H9 (cell line): ENCODE results near the gene NRP1. TPM values are rescaled to one million over a fixed set of nuclear protein-coding genes. Genes with fewer than 3 reads are reported as not detected.

Experiments used
- DNase-seq: peaks from one replicate; pipeline ENCODE4 v3.0.0-alpha.2; 2017
- H2AFZ ChIP-seq: one replicate; pipeline ENCODE4 v1.6.1; 2013; ENCODE audit warnings: mild to moderate bottlenecking, low read length, control low read depth, moderate library complexity
- H2AK5ac ChIP-seq: 2 replicates; pipeline ENCODE4 v1.6.1; 2013; ENCODE audit warnings: low read length, control low read depth, mixed read lengths; ENCODE audit not compliant: insufficient read length
- H2BK120ac ChIP-seq: one replicate; pipeline ENCODE4 v1.6.1; 2013; ENCODE audit warnings: low read depth, mild to moderate bottlenecking, low read length, control low read depth, inconsistent platforms; ENCODE audit not compliant: poor library complexity, severe bottlenecking
- H2BK12ac ChIP-seq: 2 replicates; pipeline ENCODE4 v1.6.1; 2013; ENCODE audit warnings: low read length, control low read depth, mixed read lengths, low read depth; ENCODE audit not compliant: insufficient read length
- H2BK15ac ChIP-seq: 2 replicates; pipeline ENCODE4 v1.6.1; 2013; ENCODE audit warnings: low read depth, low read length, control low read depth
- H2BK20ac ChIP-seq: one replicate; pipeline ENCODE4 v1.6.1; 2013; ENCODE audit warnings: low read depth, mild to moderate bottlenecking, low read length, control low read depth, inconsistent platforms; ENCODE audit not compliant: poor library complexity, severe bottlenecking
- H2BK5ac ChIP-seq: 2 replicates; pipeline ENCODE4 v1.6.1; 2013; ENCODE audit warnings: low read length, control low read depth, mixed read lengths; ENCODE audit not compliant: insufficient read length
- H3K14ac ChIP-seq: 2 replicates; pipeline ENCODE4 v1.6.1; 2013; ENCODE audit warnings: low read length, control low read depth; ENCODE audit not compliant: insufficient read depth
- H3K18ac ChIP-seq: 2 replicates; pipeline ENCODE4 v1.6.1; 2013; ENCODE audit warnings: low read depth, mild to moderate bottlenecking, mixed read lengths, low read length, control low read depth; ENCODE audit not compliant: insufficient read length
- H3K23ac ChIP-seq: 2 replicates; pipeline ENCODE4 v1.6.1; 2013; ENCODE audit warnings: low read length, control low read depth, mixed read lengths, low read depth; ENCODE audit not compliant: insufficient read length
- H3K23me2 ChIP-seq: 2 replicates; pipeline ENCODE4 v1.6.1; 2013; ENCODE audit warnings: low read depth, mild to moderate bottlenecking, mixed read lengths, low read length, control low read depth; ENCODE audit not compliant: insufficient read length, poor library complexity, severe bottlenecking
- H3K27ac ChIP-seq: 2 replicates; pipeline ENCODE4 v1.5.1; 2013; ENCODE audit warnings: low read length, control low read depth, mixed read lengths, low read depth; ENCODE audit not compliant: insufficient read length
- H3K27me3 ChIP-seq: 2 replicates; pipeline ENCODE4 v1.6.1; 2013; ENCODE audit warnings: low read length, control low read depth, inconsistent platforms; ENCODE audit not compliant: insufficient read depth
- H3K4ac ChIP-seq: 2 replicates; pipeline ENCODE4 v1.6.1; 2013; ENCODE audit warnings: low read depth, mild to moderate bottlenecking, control low read depth, inconsistent platforms, low read length, moderate library complexity
- H3K4me1 ChIP-seq: 2 replicates; pipeline ENCODE4 v1.6.1; 2013; ENCODE audit warnings: low read length, control low read depth, inconsistent platforms; ENCODE audit not compliant: insufficient read depth
- H3K4me2 ChIP-seq: 2 replicates; pipeline ENCODE4 v1.6.1; 2013; ENCODE audit warnings: low read length, control low read depth, mixed read lengths; ENCODE audit not compliant: insufficient read length, insufficient read depth
- H3K56ac ChIP-seq: 2 replicates; pipeline ENCODE4 v1.6.1; 2013; ENCODE audit warnings: low read depth, mild to moderate bottlenecking, mixed read lengths, low read length, control low read depth; ENCODE audit not compliant: insufficient read length
- H3K79me1 ChIP-seq: 2 replicates; pipeline ENCODE4 v1.6.1; 2013; ENCODE audit warnings: low read depth, mild to moderate bottlenecking, moderate library complexity, low read length, control low read depth, inconsistent platforms; ENCODE audit not compliant: insufficient read depth, poor library complexity, severe bottlenecking
- H3K79me2 ChIP-seq: 2 replicates; pipeline ENCODE4 v1.6.1; 2013; ENCODE audit warnings: low read length, control low read depth, inconsistent platforms; ENCODE audit not compliant: insufficient read depth
- H3K9ac ChIP-seq: 2 replicates; pipeline ENCODE4 v1.6.1; 2013; ENCODE audit warnings: low read length, control low read depth, mixed read lengths; ENCODE audit not compliant: insufficient read length; ENCODE audit errors: extremely low read depth
- H3K9me3 ChIP-seq: one replicate; pipeline ENCODE4 v1.6.1; 2013; ENCODE audit warnings: low read depth, low read length, inconsistent platforms; ENCODE audit not compliant: control insufficient read depth
- H3T11ph ChIP-seq: one replicate; pipeline ENCODE4 v1.6.1; 2013; ENCODE audit warnings: mild to moderate bottlenecking, low read length, control low read depth, inconsistent platforms
- H4K20me1 ChIP-seq: one replicate; pipeline ENCODE4 v1.6.1; 2013; ENCODE audit not compliant: control insufficient read depth, insufficient read length, insufficient read depth
- H4K5ac ChIP-seq: 2 replicates; pipeline ENCODE4 v1.6.1; 2013; ENCODE audit warnings: low read depth, mild to moderate bottlenecking, mixed read lengths, low read length, control low read depth; ENCODE audit not compliant: insufficient read length
- H4K8ac ChIP-seq: replicated peaks from 2 replicates; pipeline ENCODE4 v1.6.1; 2013; ENCODE audit warnings: low read length, control low read depth, mixed read lengths, low read depth; ENCODE audit not compliant: insufficient read length
- H4K91ac ChIP-seq: 2 replicates; pipeline ENCODE4 v1.6.1; 2013; ENCODE audit warnings: low read depth, mild to moderate bottlenecking, moderate library complexity, mixed read lengths, low read length, control low read depth; ENCODE audit not compliant: insufficient read length
- H3K27ac Mint-ChIP-seq, 3 experiments: 2 replicates in 2 of 3; 3 replicates in 1 of 3; pipeline ENCODE4 v1.8.0; 2020 to 2021; ENCODE audit warnings: mixed read lengths in 3 of 3, mild to moderate bottlenecking in 1 of 3, moderate library complexity in 1 of 3
- H3K27me3 Mint-ChIP-seq: 2 replicates; pipeline ENCODE4 v1.8.0; 2021; ENCODE audit warnings: low read depth, mild to moderate bottlenecking, moderate library complexity, mixed read lengths
- H3K36me3 Mint-ChIP-seq, 3 experiments: 2 replicates in 2 of 3; 3 replicates in 1 of 3; pipeline ENCODE4 v1.8.0; 2020 to 2021; ENCODE audit warnings: low read depth in 3 of 3, mixed read lengths in 3 of 3; ENCODE audit not compliant: insufficient read depth in 1 of 3
- H3K4me1 Mint-ChIP-seq, 2 experiments: 2 replicates each; pipeline ENCODE4 v1.8.0; 2020; ENCODE audit warnings: mixed read lengths in 2 of 2
- H3K4me3 Mint-ChIP-seq, 2 experiments: 2 replicates in 1 of 2; 3 replicates in 1 of 2; pipeline ENCODE4 v1.8.0; 2020 to 2021; ENCODE audit warnings: mild to moderate bottlenecking in 2 of 2, mixed read lengths in 2 of 2, moderate library complexity in 1 of 2
- H3K9me3 Mint-ChIP-seq, 2 experiments: 2 replicates in 1 of 2; 3 replicates in 1 of 2; pipeline ENCODE4 v1.8.0; 2020; ENCODE audit warnings: mild to moderate bottlenecking in 2 of 2, mixed read lengths in 2 of 2, moderate library complexity in 1 of 2
- WGBS: extraction: QIAGEN DNeasy Blood & Tissue Kit; methylation state at CpG from one replicate; pipeline ENCODE4 v1.1.7; 2013; ENCODE audit warnings: missing lambda C conversion rate, low lambda C conversion rate, mixed read lengths; ENCODE audit not compliant: insufficient read length; ENCODE audit errors: extremely low coverage; 5-methylcytosine and 5-hydroxymethylcytosine counted together
- total RNA-seq: library from RNA; stranded (reverse); gene quantifications from 2 replicates; pipeline ENCODE4 v1.2.1, GENCODE V29; 2021
- TF ChIP-seq, protein P1 (sequence below): fragments of 200-600 bp; sonication (generic); conservative IDR thresholded peaks from 3 replicates; pipeline ENCODE4 v1.8.0; 2021; ENCODE audit warnings: antibody characterized with exemption, mild to moderate bottlenecking

Gene NRP1
- total RNA-seq, 1 experiment from 2014 or later: 4.6 TPM

DNA sequence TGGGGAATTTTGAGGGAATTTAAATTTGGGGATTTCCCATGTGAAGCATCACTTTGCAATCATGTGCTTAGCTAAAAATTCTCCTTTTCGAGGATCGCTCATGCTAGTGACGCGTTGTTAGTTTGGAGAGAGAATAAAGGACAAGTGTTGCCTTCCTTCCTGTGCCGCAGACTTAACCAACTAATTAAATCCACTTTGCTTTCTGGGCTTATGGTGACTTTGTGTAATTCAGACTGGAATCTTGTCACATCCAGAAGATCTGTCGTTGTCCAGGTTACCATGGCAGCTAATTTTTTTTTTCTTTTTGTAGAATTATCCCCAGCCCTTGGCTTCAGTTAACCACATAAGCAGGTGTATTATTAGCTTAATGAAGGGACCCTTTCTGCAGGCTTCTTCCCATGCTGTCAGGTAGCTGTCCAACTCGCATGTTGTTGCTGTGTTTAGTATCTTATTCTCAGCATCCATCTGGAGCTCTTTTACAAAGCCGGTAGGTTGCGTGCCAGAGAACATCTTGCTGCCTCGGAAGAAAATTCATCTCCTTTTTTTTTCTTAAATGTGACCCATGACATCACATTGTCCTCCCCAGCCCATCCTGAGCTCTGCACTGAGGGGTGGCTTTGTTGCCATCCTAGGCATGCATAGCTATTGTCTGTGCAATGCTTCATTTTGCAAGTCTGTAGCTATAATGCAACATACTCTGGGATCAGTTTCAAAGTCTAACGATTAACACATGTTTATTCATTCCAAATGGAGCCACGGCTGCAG, 47.2 kb upstream of the NRP1 start:
- Histone ChIP-seq H2AK5ac (no peak overlapping the region), H3T11ph (no peak overlapping the region), H2BK12ac (no peak overlapping the region), H3K23me2 (no peaks in the 10 kb centered on the region), H3K14ac (no peak overlapping the region), H3K9me3 (no peaks in the 10 kb centered on the region), H3K4me2 (no peak overlapping the region), H3K9ac (no peak overlapping the region), H3K4ac (no peak overlapping the region), H3K79me1 (no peaks in the 10 kb centered on the region), H3K27me3 (no peaks in the 10 kb centered on the region), H3K18ac (no peak overlapping the region), H4K91ac (no peak overlapping the region), H2BK120ac (no peak overlapping the region), H4K20me1 (no peaks in the 10 kb centered on the region), H2BK5ac (no peak overlapping the region), H3K23ac (no peak overlapping the region), H2AFZ (no peak overlapping the region), H3K56ac (no peak overlapping the region), H3K27ac (no peak overlapping the region), H3K4me1 (peaks cover 6% of the 10 kb centered on the region; the same call in 1 of the 2 replicates), H2BK15ac (no peak overlapping the region), H4K5ac (no peak overlapping the region), H2BK20ac (no peak overlapping the region), H3K79me2 (no peaks in the 10 kb centered on the region), H4K8ac (no peak overlapping the region)
- Mint-ChIP-seq H3K4me3 (no peak overlapping the region), H3K9me3 (no peaks in the 10 kb centered on the region), H3K4me1 (peaks cover 15 to 16% of the 10 kb centered on the region in 2 experiments), H3K27ac (no peak overlapping the region), H3K27me3 (no peaks in the 10 kb centered on the region), H3K36me3 (no peaks in the 10 kb centered on the region; a peak in 1 of 7 replicates)
- TF ChIP-seq, protein P1, sequence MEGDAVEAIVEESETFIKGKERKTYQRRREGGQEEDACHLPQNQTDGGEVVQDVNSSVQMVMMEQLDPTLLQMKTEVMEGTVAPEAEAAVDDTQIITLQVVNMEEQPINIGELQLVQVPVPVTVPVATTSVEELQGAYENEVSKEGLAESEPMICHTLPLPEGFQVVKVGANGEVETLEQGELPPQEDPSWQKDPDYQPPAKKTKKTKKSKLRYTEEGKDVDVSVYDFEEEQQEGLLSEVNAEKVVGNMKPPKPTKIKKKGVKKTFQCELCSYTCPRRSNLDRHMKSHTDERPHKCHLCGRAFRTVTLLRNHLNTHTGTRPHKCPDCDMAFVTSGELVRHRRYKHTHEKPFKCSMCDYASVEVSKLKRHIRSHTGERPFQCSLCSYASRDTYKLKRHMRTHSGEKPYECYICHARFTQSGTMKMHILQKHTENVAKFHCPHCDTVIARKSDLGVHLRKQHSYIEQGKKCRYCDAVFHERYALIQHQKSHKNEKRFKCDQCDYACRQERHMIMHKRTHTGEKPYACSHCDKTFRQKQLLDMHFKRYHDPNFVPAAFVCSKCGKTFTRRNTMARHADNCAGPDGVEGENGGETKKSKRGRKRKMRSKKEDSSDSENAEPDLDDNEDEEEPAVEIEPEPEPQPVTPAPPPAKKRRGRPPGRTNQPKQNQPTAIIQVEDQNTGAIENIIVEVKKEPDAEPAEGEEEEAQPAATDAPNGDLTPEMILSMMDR: no peak
- no CpG with 5 or more reads among the region's 12 CpGs for WGBS
- DNase-seq: no peak
